Lower leg skin (tissue), 4 donors: Measurements from ENCODE around the gene BNIP5. TPM values are rescaled to one million over a fixed set of nuclear protein-coding genes. Genes with fewer than 3 reads are reported as not detected.

Experiments used
- DNase-seq, 2 donors: peaks; one replicate each; pipeline ENCODE4 v3.0.0-alpha.2; 2019; ENCODE audit warnings: low spot score in 2 of 2
- H3K4me3 ChIP-seq: fragments of 200-600 bp; sonication (generic); 2 replicates; pipeline ENCODE4 v1.5.1; 2017; ENCODE audit warnings: mild to moderate bottlenecking, low read depth; ENCODE audit not compliant: poor library complexity, severe bottlenecking
- CTCF ChIP-seq, 3 donors: fragments of 450-650 bp; IDR thresholded peaks; one replicate each; pipeline ENCODE4 v1.5.1; 2016; ENCODE audit warnings: antibody characterized with exemption in 3 of 3, mild to moderate bottlenecking in 3 of 3, moderate library complexity in 2 of 3
- POLR2A ChIP-seq, 2 donors: fragments of 450-650 bp; IDR thresholded peaks; one replicate each; pipeline ENCODE4 v1.6.1; 2016 to 2017; ENCODE audit warnings: antibody characterized with exemption in 2 of 2, mild to moderate bottlenecking in 1 of 2, moderate library complexity in 1 of 2
- WGBS, 2 donors: methylation state at CpG; one replicate each; pipeline ENCODE4 v1.1.5; 2018; 5-methylcytosine and 5-hydroxymethylcytosine counted together
- intact Hi-C: fragments of 100-400 bp; cut with DNase I; formaldehyde crosslinking; loops from one replicate; pipeline ENCODE4 v1.15.0; 2023; ENCODE audit warnings: low total_unique reads
- total RNA-seq, 4 donors: library from RNA; depleted of rRNA; stranded (reverse); fragments of >200 nt; gene quantifications; one replicate each; pipeline ENCODE4 v1.1.0, GENCODE V29; 2016

BNIP5 gene
- total RNA-seq, 4 donors from 2014 or later, result not detected

GRCh38 chr6:36314221-36315014, 22.3 kb downstream of the BNIP5 start:
- no peak for DNase-seq
- H3K4me3 ChIP-seq, result no peak overlapping the region
- TF ChIP-seq POLR2A (IDR thresholded peaks at IDR 0.05) (no peak), CTCF (IDR thresholded peaks at IDR 0.05) (no peak)
- WGBS, 2 donors, result 47 to 49% methylated on average over 3 of the region's 3 CpGs
- intact Hi-C loops, result no loop called here

GRCh38 chr6:36313649-36313936, 23.1 kb downstream of the BNIP5 start:
- no peak for TF ChIP-seq CTCF (IDR thresholded peaks at IDR 0.05)
- TF ChIP-seq POLR2A (IDR thresholded peaks at IDR 0.05), result no peak
- 92 to 93% methylated on average over 4 of the region's 4 CpGs for WGBS, 2 donors
- intact Hi-C loops, result no loop called here
- no peak for DNase-seq
- H3K4me3 ChIP-seq, result no peak overlapping the region

GRCh38 chr6:36312854-36313648, 23.6 kb downstream of the BNIP5 start:
- DNase-seq, result no peak
- no peak overlapping the region for H3K4me3 ChIP-seq
- TF ChIP-seq POLR2A (IDR thresholded peaks at IDR 0.05), result no peak
- no peak for TF ChIP-seq CTCF (IDR thresholded peaks at IDR 0.05)
- intact Hi-C loops, result no loop called here
- 69 to 71% methylated on average over 7 to 8 of the region's 8 CpGs for WGBS, 2 donors

- no peak overlapping the region for H3K4me3 ChIP-seq
- TF ChIP-seq POLR2A (IDR thresholded peaks at IDR 0.05) (no peak), CTCF (IDR thresholded peaks at IDR 0.05) (no peak)
- 96 to 100% methylated on average over 2 of the region's 2 CpGs for WGBS, 2 donors
- intact Hi-C loops, result no loop called here
- DNase-seq, result no peak
Observed at GRCh38 chr6:36309900-36310299, 26.8 kb downstream of the BNIP5 start.

GRCh38 chr6:36309203-36309602, 27.5 kb downstream of the BNIP5 start:
- H3K4me3 ChIP-seq, result no peak overlapping the region
- TF ChIP-seq POLR2A (IDR thresholded peaks at IDR 0.05), result no peak
- TF ChIP-seq CTCF (IDR thresholded peaks at IDR 0.05), result no peak
- 80 to 82% methylated on average over 7 of the region's 7 CpGs for WGBS, 2 donors
- intact Hi-C loops, result no loop called here
- no peak for DNase-seq
